ENCODE data around the gene AFAP1. TPM values are rescaled to one million over a fixed set of nuclear protein-coding genes. Genes with fewer than 3 reads are reported as not detected.

Gene AFAP1
- total RNA-seq, 1 experiment from 2014 or later: 27.6 TPM

GRCh38 chr4:7790023-7790422 lies 149.6 kb downstream of the AFAP1 start:
- Mint-ChIP-seq H3K9me3 (ENCODE audit: unreplicated experiment) (no peaks in the 10 kb centered on the region), H3K4me3 (ENCODE audit: unreplicated experiment) (no peak overlapping the region), H3K27ac (ENCODE audit: unreplicated experiment) (no peak overlapping the region), H3K27me3 (ENCODE audit: insufficient read depth, unreplicated experiment) (no peaks in the 10 kb centered on the region), H3K36me3 (ENCODE audit: insufficient read depth, unreplicated experiment) (peaks cover 27% of the 10 kb centered on the region), H3K4me1 (ENCODE audit: low read depth, unreplicated experiment) (no peaks in the 10 kb centered on the region)
- BruUV-seq (replicated peaks): no TSS peak
- Histone ChIP-seq H3K27me3 (replicated peaks; ENCODE audit: control insufficient read depth, insufficient read depth, low read length) (no peaks in the 10 kb centered on the region), H3K9me3 (no peaks in the 10 kb centered on the region), H3K36me3 (ENCODE audit: control insufficient read depth, insufficient read depth, low read length) (no peaks in the 10 kb centered on the region), H3K4me1 (no peaks in the 10 kb centered on the region), H3K4me3 (ENCODE audit: low read depth, low read length) (no peak overlapping the region)
- DNase-seq: no peak
- POLR2A ChIA-PET: no interaction called here
- intact Hi-C loops (cut with micrococcal nuclease; ENCODE audit: unreplicated experiment): no loop called here
- no peak for TF ChIP-seq CTCF (IDR thresholded peaks at IDR 0.05; ENCODE audit: insufficient read depth in 1 of 2, low read depth in 1 of 2, low read length in 1 of 2, severe bottlenecking in 1 of 2, unreplicated experiment in 1 of 2)
- CTCF ChIA-PET: interaction anchor here (1.5 kb wide), 1 partner anchor 12 kb away, joined by 5 read pairs; no protein-coding TSS in a partner anchor

DNA sequence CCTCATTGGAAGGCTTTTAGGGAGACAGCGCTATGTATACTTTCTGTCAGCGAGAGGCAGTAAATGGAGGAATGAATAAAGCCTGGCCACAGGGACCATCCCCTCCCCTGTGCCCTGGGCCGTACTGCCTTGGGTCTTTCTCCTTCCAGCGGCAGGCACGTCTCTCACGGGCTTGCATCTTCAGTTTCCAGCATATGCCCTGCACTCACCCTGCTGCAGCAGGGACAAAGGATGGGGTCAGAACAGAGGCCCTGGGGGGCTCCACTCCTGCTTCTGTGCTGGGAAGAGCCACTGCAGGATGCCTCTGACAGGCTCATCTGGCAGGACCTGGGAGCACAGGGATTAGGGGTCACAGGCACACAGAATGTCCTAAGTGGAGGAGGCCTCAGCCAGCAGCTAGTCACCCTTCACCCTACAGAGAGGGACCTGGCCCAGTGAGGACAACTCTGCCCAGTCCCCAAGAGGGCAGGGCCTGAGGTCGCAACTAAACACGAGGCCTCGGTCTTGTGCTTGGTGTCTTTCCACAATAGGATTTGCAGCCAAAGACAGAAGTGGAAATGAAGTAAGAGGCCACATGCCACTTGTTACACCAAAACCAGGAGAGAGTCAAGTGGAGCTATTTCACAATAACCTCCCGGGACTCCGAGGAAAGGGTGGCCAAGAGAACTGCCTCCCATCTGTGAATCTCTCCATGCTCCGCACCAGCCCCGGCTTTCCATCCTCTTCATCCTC lies 150.8 kb downstream of the AFAP1 start:
- no peak overlapping the region for H3K4me3 Mint-ChIP-seq (ENCODE audit: unreplicated experiment)
- H3K9me3 Mint-ChIP-seq (ENCODE audit: unreplicated experiment): no peaks in the 10 kb centered on the region
- H3K4me1 Mint-ChIP-seq (ENCODE audit: low read depth, unreplicated experiment): no peaks in the 10 kb centered on the region
- BruUV-seq (replicated peaks): no TSS peak
- no peaks in the 10 kb centered on the region for H3K27me3 Mint-ChIP-seq (ENCODE audit: insufficient read depth, unreplicated experiment)
- Histone ChIP-seq H3K27me3 (replicated peaks; ENCODE audit: control insufficient read depth, insufficient read depth, low read length) (no peaks in the 10 kb centered on the region), H3K4me3 (ENCODE audit: low read depth, low read length) (no peak overlapping the region), H3K36me3 (ENCODE audit: control insufficient read depth, insufficient read depth, low read length) (no peaks in the 10 kb centered on the region), H3K9me3 (no peaks in the 10 kb centered on the region), H3K4me1 (no peaks in the 10 kb centered on the region)
- TF ChIP-seq CTCF (IDR thresholded peaks at IDR 0.05; ENCODE audit: insufficient read depth in 1 of 2, low read depth in 1 of 2, low read length in 1 of 2, severe bottlenecking in 1 of 2, unreplicated experiment in 1 of 2): no peak
- H3K27ac Mint-ChIP-seq (ENCODE audit: unreplicated experiment): peak overlapping the region; percentile 22
- ChIA-PET CTCF (interaction anchor here (0.8 kb wide), 1 partner anchor 685 kb away, joined by 4 read pairs; no protein-coding TSS in a partner anchor), POLR2A (no interaction called here)
- peaks cover 27% of the 10 kb centered on the region for H3K36me3 Mint-ChIP-seq (ENCODE audit: insufficient read depth, unreplicated experiment)
- intact Hi-C loops (cut with micrococcal nuclease; ENCODE audit: unreplicated experiment): no loop called here
- no peak for DNase-seq

- Mint-ChIP-seq H3K27me3 (ENCODE audit: insufficient read depth, unreplicated experiment) (no peaks in the 10 kb centered on the region), H3K4me3 (ENCODE audit: unreplicated experiment) (no peak overlapping the region), H3K9me3 (ENCODE audit: unreplicated experiment) (no peaks in the 10 kb centered on the region), H3K36me3 (ENCODE audit: insufficient read depth, unreplicated experiment) (peaks cover 27% of the 10 kb centered on the region), H3K27ac (ENCODE audit: unreplicated experiment) (no peak overlapping the region), H3K4me1 (ENCODE audit: low read depth, unreplicated experiment) (no peaks in the 10 kb centered on the region)
- TF ChIP-seq CTCF (IDR thresholded peaks at IDR 0.05; ENCODE audit: insufficient read depth in 1 of 2, low read depth in 1 of 2, low read length in 1 of 2, severe bottlenecking in 1 of 2, unreplicated experiment in 1 of 2): no peak
- CTCF ChIA-PET: no interaction called here
- Histone ChIP-seq H3K27me3 (replicated peaks; ENCODE audit: control insufficient read depth, insufficient read depth, low read length) (no peaks in the 10 kb centered on the region), H3K36me3 (ENCODE audit: control insufficient read depth, insufficient read depth, low read length) (no peaks in the 10 kb centered on the region), H3K9me3 (no peaks in the 10 kb centered on the region), H3K4me1 (no peaks in the 10 kb centered on the region), H3K4me3 (ENCODE audit: low read depth, low read length) (no peak overlapping the region)
- no peak for DNase-seq
- no TSS peak for BruUV-seq (replicated peaks)
- POLR2A ChIA-PET: no interaction called here
- intact Hi-C loops (cut with micrococcal nuclease; ENCODE audit: unreplicated experiment): no loop called here
These were observed 151.5 kb downstream of the AFAP1 start for GRCh38 chr4:7788193-7788592.

All from Caco-2 (cell line).